HK-2 (cell line): Measurements from ENCODE around the gene GPATCH4.

Source experiments
- DNase-seq: peaks from one replicate; pipeline ENCODE4 v3.0.0-alpha.2; 2018; ENCODE audit not compliant: unreplicated experiment

GPATCH4 gene

DNA sequence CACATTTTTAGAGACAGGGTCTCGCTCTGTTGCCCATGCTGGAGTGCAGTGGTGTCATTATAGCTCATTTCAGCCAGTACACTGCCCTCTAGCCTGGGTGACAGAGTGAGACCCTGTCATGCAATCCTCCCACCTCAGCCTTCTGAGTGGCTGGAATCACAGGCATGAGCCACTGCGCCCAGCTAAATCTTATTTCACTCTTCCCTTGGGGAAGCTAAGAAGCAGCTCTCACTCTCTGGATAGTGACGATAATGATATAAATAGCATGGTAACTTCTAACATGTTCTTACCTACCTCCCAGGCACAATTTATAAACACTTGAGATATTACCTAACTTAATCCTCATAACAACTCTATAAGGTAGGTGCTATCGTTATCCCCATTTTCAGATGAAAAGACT lies 53.8 kb downstream of the GPATCH4 start:
- DNase-seq, result no peak

DNA sequence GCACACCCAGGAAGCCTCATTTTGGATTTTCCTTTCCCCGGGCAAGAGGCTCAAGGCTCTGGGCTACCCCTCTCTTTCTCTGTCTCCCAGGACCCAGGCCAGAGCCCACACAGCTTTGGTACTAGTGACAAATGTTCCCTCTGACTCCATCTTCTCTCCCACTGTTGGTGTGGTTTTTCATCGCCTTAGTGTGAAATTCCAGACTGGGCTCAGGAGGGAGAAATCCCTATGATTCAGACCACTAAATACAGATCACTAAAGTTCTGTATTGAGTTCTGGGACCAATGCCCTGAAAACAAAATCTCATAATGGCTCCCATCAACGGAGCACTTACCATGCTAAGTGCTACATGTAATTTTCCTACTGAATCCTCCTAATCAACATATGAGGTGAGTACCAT lies 55.0 kb downstream of the GPATCH4 start:
- no peak for DNase-seq

DNA sequence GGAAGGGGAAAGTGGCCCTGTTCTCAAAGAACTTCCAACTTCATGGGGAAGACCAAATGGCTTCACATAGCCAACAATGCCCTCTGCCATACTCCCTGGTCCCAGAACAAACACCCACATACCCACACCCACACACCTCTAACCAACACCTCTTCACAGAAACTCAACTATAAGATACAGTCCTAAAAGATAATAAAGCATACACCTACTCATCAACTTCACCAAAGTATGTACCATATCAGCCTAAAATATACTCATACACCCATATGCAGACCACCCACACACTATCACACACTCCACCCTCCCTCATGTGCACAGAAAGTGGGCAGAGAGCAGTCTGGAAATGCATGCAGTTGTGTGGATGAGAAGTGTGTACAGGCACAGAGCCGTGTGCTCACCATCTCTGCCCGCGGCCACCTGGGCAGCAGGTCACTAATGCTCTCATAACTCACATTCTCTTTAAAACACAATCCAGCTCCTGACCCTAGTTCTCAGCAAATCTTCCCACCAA lies 56.6 kb downstream of the GPATCH4 start:
- no peak for DNase-seq
